ENCODE data around the gene GUK1. TPM values are rescaled to one million over a fixed set of nuclear protein-coding genes. Genes with fewer than 3 reads are reported as not detected.
A peak's percentile ranks its signal among the peaks of the same experiment; 100 is the strongest.

The GUK1 gene
- total RNA-seq, 4 donors from 2014 or later, result 124 to 406 (median 289) TPM

- no peak for TF ChIP-seq POLR2A (IDR thresholded peaks at IDR 0.05)
- TF ChIP-seq, protein P1, sequence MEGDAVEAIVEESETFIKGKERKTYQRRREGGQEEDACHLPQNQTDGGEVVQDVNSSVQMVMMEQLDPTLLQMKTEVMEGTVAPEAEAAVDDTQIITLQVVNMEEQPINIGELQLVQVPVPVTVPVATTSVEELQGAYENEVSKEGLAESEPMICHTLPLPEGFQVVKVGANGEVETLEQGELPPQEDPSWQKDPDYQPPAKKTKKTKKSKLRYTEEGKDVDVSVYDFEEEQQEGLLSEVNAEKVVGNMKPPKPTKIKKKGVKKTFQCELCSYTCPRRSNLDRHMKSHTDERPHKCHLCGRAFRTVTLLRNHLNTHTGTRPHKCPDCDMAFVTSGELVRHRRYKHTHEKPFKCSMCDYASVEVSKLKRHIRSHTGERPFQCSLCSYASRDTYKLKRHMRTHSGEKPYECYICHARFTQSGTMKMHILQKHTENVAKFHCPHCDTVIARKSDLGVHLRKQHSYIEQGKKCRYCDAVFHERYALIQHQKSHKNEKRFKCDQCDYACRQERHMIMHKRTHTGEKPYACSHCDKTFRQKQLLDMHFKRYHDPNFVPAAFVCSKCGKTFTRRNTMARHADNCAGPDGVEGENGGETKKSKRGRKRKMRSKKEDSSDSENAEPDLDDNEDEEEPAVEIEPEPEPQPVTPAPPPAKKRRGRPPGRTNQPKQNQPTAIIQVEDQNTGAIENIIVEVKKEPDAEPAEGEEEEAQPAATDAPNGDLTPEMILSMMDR (IDR thresholded peaks at IDR 0.05), result no peak
- H3K36me3 ChIP-seq, result no peaks in the 10 kb centered on the region
- H3K9me3 ChIP-seq, result no peaks in the 10 kb centered on the region
- intact Hi-C loops (cut with DNase I; ENCODE audit: low total_unique reads), result no loop called here
- peak in 1 of 2 donors; percentile 19 for DNase-seq
- H3K27ac ChIP-seq, result no peak overlapping the region
- no peaks in the 10 kb centered on the region for H3K4me1 ChIP-seq
- no peaks in the 10 kb centered on the region for H3K27me3 ChIP-seq
- no peak overlapping the region for H3K4me3 ChIP-seq
Measured at GRCh38 chr1:228174482-228175315, 34.6 kb downstream of the GUK1 start.

- H3K4me3 ChIP-seq, result no peak overlapping the region
- no peak overlapping the region for H3K27ac ChIP-seq
- peak in 1 of 2 donors; percentile 15 for DNase-seq
- TF ChIP-seq, protein P1 (IDR thresholded peaks at IDR 0.05), result no peak
- no peak for TF ChIP-seq POLR2A (IDR thresholded peaks at IDR 0.05)
- no peaks in the 10 kb centered on the region for H3K36me3 ChIP-seq
- intact Hi-C loops (cut with DNase I; ENCODE audit: low total_unique reads), result no loop called here
- H3K4me1 ChIP-seq, result no peaks in the 10 kb centered on the region
- no peaks in the 10 kb centered on the region for H3K27me3 ChIP-seq
- no peaks in the 10 kb centered on the region for H3K9me3 ChIP-seq
Measured at GRCh38 chr1:228175316-228176023, 35.4 kb downstream of the GUK1 start.

DNA sequence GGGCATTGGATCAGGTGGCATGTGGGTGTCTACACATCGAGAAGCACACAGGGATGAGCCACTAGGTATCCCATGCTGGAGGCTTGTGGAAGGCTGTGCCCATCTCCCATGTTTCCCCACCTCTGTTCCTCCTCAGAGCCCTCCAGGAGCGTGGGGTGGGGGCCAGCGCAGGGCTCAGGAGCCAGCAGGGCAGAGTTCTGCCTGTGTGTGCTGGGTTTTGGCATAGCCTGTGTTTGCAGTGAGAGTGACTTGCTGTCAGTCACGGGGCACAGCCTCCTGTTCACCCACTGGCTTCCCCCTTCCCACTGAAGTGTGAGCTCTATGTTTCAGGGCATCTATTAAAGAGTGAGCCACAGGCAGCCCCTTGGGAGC lies 35.9 kb downstream of the GUK1 start:
- Histone ChIP-seq H3K9me3 (no peaks in the 10 kb centered on the region), H3K4me1 (no peaks in the 10 kb centered on the region), H3K27me3 (no peaks in the 10 kb centered on the region), H3K27ac (no peak overlapping the region), H3K36me3 (no peaks in the 10 kb centered on the region), H3K4me3 (no peak overlapping the region)
- intact Hi-C loops (cut with DNase I; ENCODE audit: low total_unique reads), result no loop called here
- no peak for DNase-seq
- TF ChIP-seq, protein P1 (IDR thresholded peaks at IDR 0.05), result no peak
- no peak for TF ChIP-seq POLR2A (IDR thresholded peaks at IDR 0.05)

- Histone ChIP-seq H3K9me3 (no peaks in the 10 kb centered on the region), H3K4me1 (no peaks in the 10 kb centered on the region), H3K27ac (no peak overlapping the region), H3K4me3 (no peak overlapping the region), H3K36me3 (no peaks in the 10 kb centered on the region), H3K27me3 (no peaks in the 10 kb centered on the region)
- DNase-seq, result no peak
- intact Hi-C loops (cut with DNase I; ENCODE audit: low total_unique reads), result no loop called here
- TF ChIP-seq, protein P1 (IDR thresholded peaks at IDR 0.05), result no peak
- no peak for TF ChIP-seq POLR2A (IDR thresholded peaks at IDR 0.05)
Measured at GRCh38 chr1:228176461-228177182, 36.5 kb downstream of the GUK1 start.

DNA sequence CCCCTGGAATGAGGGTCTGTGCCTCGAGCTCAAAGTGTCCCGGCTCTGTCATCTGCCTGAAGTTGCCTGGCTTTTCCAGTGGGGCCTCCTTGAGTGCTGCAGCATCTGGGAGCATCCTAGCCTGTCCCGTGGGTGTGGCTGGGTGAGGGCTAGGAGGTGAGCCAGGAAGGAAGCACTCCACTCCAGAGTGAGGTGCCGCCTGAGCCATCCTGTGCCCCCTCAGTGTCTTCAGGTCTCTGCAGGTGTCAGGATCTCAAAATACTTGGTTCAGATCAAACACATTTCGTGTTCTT lies 37.0 kb downstream of the GUK1 start:
- no peaks in the 10 kb centered on the region for H3K4me1 ChIP-seq
- intact Hi-C loops (cut with DNase I; ENCODE audit: low total_unique reads), result no loop called here
- H3K27me3 ChIP-seq, result no peaks in the 10 kb centered on the region
- no peak overlapping the region for H3K27ac ChIP-seq
- H3K36me3 ChIP-seq, result no peaks in the 10 kb centered on the region
- no peak for TF ChIP-seq POLR2A (IDR thresholded peaks at IDR 0.05)
- TF ChIP-seq, protein P1 (IDR thresholded peaks at IDR 0.05), result no peak
- H3K4me3 ChIP-seq, result no peak overlapping the region
- H3K9me3 ChIP-seq, result no peaks in the 10 kb centered on the region
- DNase-seq, result peak in 1 of 2 donors; percentile 12

Data from uterus (tissue), 4 donors.